Mesenchymal stem cell (in vitro differentiated cells and primary cell): ENCODE results near the gene SIGLEC1.

ENCODE experiments used
- DNase-seq: peaks from one replicate; pipeline ENCODE4 v3.0.0-alpha.2; 2013
- H2AFZ ChIP-seq: one replicate; pipeline ENCODE4 v1.6.1; 2013; ENCODE audit warnings: low read depth, mild to moderate bottlenecking, control low read depth, inconsistent platforms, low read length, moderate library complexity
- H2AK5ac ChIP-seq: 2 replicates; pipeline ENCODE4 v1.6.1; 2013; ENCODE audit warnings: low read length, moderate library complexity, mild to moderate bottlenecking, inconsistent platforms; ENCODE audit not compliant: severe bottlenecking
- H2BK120ac ChIP-seq: one replicate; pipeline ENCODE4 v1.6.1; 2013; ENCODE audit warnings: low read depth, mild to moderate bottlenecking, inconsistent platforms, low read length, moderate library complexity
- H2BK12ac ChIP-seq, 2 experiments: one replicate each; pipeline ENCODE4 v1.6.1; 2013; ENCODE audit warnings: inconsistent platforms in 2 of 2, low read length in 2 of 2, mild to moderate bottlenecking in 2 of 2, moderate library complexity in 2 of 2, control low read depth in 1 of 2
- H2BK15ac ChIP-seq: one replicate; pipeline ENCODE4 v1.6.1; 2013; ENCODE audit warnings: mild to moderate bottlenecking, low read depth, inconsistent platforms; ENCODE audit not compliant: poor library complexity, severe bottlenecking
- H2BK5ac ChIP-seq: 2 replicates; pipeline ENCODE4 v1.6.1; 2013; ENCODE audit warnings: low read depth, mild to moderate bottlenecking, low read length, control low read depth, inconsistent platforms; ENCODE audit not compliant: poor library complexity, severe bottlenecking
- H3K14ac ChIP-seq, 2 experiments: one replicate each; pipeline ENCODE4 v1.6.1; 2013; ENCODE audit warnings: inconsistent platforms in 2 of 2, low read length in 2 of 2, control low read depth in 1 of 2, mild to moderate bottlenecking in 1 of 2, moderate library complexity in 1 of 2
- H3K18ac ChIP-seq, 2 experiments: one replicate each; pipeline ENCODE4 v1.6.1; 2013; ENCODE audit warnings: inconsistent platforms in 2 of 2, low read length in 2 of 2, control low read depth in 1 of 2, low read depth in 1 of 2, mild to moderate bottlenecking in 1 of 2
- H3K23ac ChIP-seq, 2 experiments: one replicate each; pipeline ENCODE4 v1.6.1; 2013; ENCODE audit warnings: inconsistent platforms in 2 of 2, low read length in 2 of 2, mild to moderate bottlenecking in 2 of 2, moderate library complexity in 2 of 2, control low read depth in 1 of 2
- H3K27ac ChIP-seq: 2 replicates; pipeline ENCODE4 v1.5.1; 2013; ENCODE audit warnings: mild to moderate bottlenecking, moderate library complexity, low read length, control low read depth, inconsistent platforms; ENCODE audit not compliant: poor library complexity, severe bottlenecking
- H3K27me3 ChIP-seq, 2 experiments: 2 replicates each; pipeline versions ENCODE4 v1.6.1 to v1.7.0; 2013; ENCODE audit warnings: low read length in 2 of 2, mild to moderate bottlenecking in 2 of 2, moderate library complexity in 2 of 2, control low read depth in 1 of 2, inconsistent platforms in 1 of 2; ENCODE audit not compliant: control insufficient read depth in 1 of 2, insufficient read depth in 1 of 2
- H3K36me3 ChIP-seq, 2 experiments: 2 replicates each; pipeline versions ENCODE4 v1.6.1 to v1.7.0; 2013; ENCODE audit warnings: low read length in 2 of 2, control low read depth in 1 of 2, inconsistent platforms in 1 of 2, low read depth in 1 of 2, mild to moderate bottlenecking in 1 of 2; ENCODE audit not compliant: insufficient read depth in 2 of 2, control insufficient read depth in 1 of 2
- H3K4ac ChIP-seq, 2 experiments: one replicate each; pipeline ENCODE4 v1.6.1; 2013; ENCODE audit warnings: inconsistent platforms in 2 of 2, low read length in 2 of 2, mild to moderate bottlenecking in 2 of 2, moderate library complexity in 2 of 2, control low read depth in 1 of 2, low read depth in 1 of 2
- H3K4me1 ChIP-seq: 2 replicates; pipeline ENCODE4 v1.6.1; 2013; ENCODE audit warnings: low read depth, low read length, control low read depth; ENCODE audit not compliant: control insufficient read depth, insufficient read depth
- H3K4me2 ChIP-seq: 2 replicates; pipeline ENCODE4 v1.6.1; 2013; ENCODE audit warnings: low read length, mild to moderate bottlenecking, inconsistent platforms; ENCODE audit not compliant: poor library complexity, severe bottlenecking
- H3K4me3 ChIP-seq, 2 experiments: 2 replicates each; pipeline versions ENCODE4 v1.5.1 to v1.7.0; 2013; ENCODE audit warnings: low read length in 2 of 2, mild to moderate bottlenecking in 2 of 2, control low read depth in 1 of 2, low read depth in 1 of 2; ENCODE audit not compliant: insufficient read depth in 1 of 2
- H3K79me1 ChIP-seq: replicated peaks from 2 replicates; pipeline ENCODE4 v1.6.1; 2013; ENCODE audit warnings: mild to moderate bottlenecking, control low read depth, low read length, inconsistent platforms; ENCODE audit not compliant: poor library complexity, severe bottlenecking
- H3K9ac ChIP-seq: 2 replicates; pipeline ENCODE4 v1.7.0; 2013; ENCODE audit warnings: mild to moderate bottlenecking, low read length, moderate library complexity
- H3K9me3 ChIP-seq: 2 replicates; pipeline ENCODE4 v1.7.0; 2013; ENCODE audit warnings: mild to moderate bottlenecking, low read length; ENCODE audit not compliant: control insufficient read depth
- H4K8ac ChIP-seq: one replicate; pipeline ENCODE4 v1.6.1; 2013; ENCODE audit warnings: inconsistent platforms, mild to moderate bottlenecking, low read length, moderate library complexity
- H4K91ac ChIP-seq: one replicate; pipeline ENCODE4 v1.6.1; 2013; ENCODE audit warnings: mild to moderate bottlenecking, low read length, inconsistent platforms
- WGBS: methylation state at CpG from one replicate; pipeline ENCODE4 v1.1.7; 2013; ENCODE audit warnings: mixed read lengths; 5-methylcytosine and 5-hydroxymethylcytosine counted together

The SIGLEC1 gene

DNA sequence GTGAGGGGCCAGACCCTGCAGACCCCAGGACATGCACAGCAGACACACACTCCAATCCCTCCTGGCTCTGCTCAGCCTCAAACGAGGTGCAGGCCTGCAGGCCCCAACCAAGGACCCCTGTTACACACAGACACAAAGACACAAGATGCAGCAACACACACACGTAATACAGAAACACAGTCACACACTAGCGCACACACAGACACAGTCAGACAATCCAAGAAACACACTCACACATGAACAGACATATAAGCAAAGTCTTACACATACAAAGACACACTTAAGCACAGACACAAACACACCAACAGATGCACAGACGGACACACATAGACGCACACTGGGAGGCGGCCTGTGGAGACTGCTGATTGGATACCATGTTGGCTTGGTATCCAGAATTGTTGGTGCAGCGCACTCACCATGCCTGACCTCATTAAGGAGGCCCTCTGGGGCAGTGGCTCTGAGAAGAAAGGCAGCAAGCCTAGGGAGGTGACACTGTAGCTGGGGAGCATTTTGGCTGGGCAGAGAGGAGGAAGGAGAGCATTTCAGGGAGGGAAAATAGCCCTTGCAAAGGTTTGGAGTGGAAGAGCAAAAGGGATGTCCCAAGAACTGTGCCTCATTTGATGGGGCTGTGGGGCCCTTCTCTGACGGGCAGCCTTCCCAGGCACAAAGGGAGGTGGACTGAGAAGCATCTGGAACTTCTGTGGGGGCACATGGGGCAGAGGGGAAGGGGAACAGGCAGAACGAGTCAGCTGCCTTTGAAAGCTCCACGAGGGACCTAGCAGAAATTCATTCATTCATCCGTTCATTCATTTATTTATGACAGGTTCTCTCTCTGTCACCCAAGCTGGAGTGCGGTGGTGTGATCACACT is 18.6 kb upstream of the SIGLEC1 start:
- H3K14ac ChIP-seq: peak overlapping the region in 1 of 2 experiments; percentile 11
- H3K18ac ChIP-seq: no peak overlapping the region
- H4K8ac ChIP-seq: no peak overlapping the region
- H3K9me3 ChIP-seq: no peaks in the 10 kb centered on the region
- H3K36me3 ChIP-seq: no peaks in the 10 kb centered on the region
- no peak overlapping the region for H3K23ac ChIP-seq
- H2BK15ac ChIP-seq: no peak overlapping the region
- no peak overlapping the region for H3K4me3 ChIP-seq
- H3K79me1 ChIP-seq: no peaks in the 10 kb centered on the region
- H3K4ac ChIP-seq: no peak overlapping the region
- H2AFZ ChIP-seq: no peak overlapping the region
- no peak overlapping the region for H2AK5ac ChIP-seq
- 87% methylated on average over 12 of the region's 12 CpGs for WGBS
- peaks cover 6% of the 10 kb centered on the region for H3K4me1 ChIP-seq
- no peak overlapping the region for H2BK12ac ChIP-seq
- no peak for DNase-seq
- no peak overlapping the region for H3K9ac ChIP-seq
- H4K91ac ChIP-seq: no peak overlapping the region
- no peak overlapping the region for H2BK120ac ChIP-seq
- no peak overlapping the region for H3K27ac ChIP-seq
- peaks cover 32 to 67% of the 10 kb centered on the region in 2 experiments for H3K27me3 ChIP-seq
- no peak overlapping the region for H2BK5ac ChIP-seq
- no peak overlapping the region for H3K4me2 ChIP-seq

- Histone ChIP-seq H2BK5ac (no peak overlapping the region), H3K4ac (no peak overlapping the region), H2BK15ac (no peak overlapping the region), H3K4me1 (peaks cover 6% of the 10 kb centered on the region), H3K18ac (no peak overlapping the region), H3K27me3 (peaks cover 28 to 71% of the 10 kb centered on the region in 2 experiments), H3K9me3 (no peaks in the 10 kb centered on the region), H2AK5ac (no peak overlapping the region), H4K8ac (no peak overlapping the region), H3K4me3 (no peak overlapping the region), H2AFZ (no peak overlapping the region), H2BK120ac (no peak overlapping the region), H3K23ac (no peak overlapping the region), H3K79me1 (no peaks in the 10 kb centered on the region), H3K9ac (no peak overlapping the region), H4K91ac (no peak overlapping the region), H3K36me3 (no peaks in the 10 kb centered on the region), H3K14ac (no peak overlapping the region), H3K27ac (no peak overlapping the region), H2BK12ac (no peak overlapping the region), H3K4me2 (no peak overlapping the region)
- WGBS: 83% methylated on average over 8 of the region's 8 CpGs
- no peak for DNase-seq
These were observed 17.6 kb upstream of the SIGLEC1 start for GRCh38 chr20:3729811-3730540.

DNA sequence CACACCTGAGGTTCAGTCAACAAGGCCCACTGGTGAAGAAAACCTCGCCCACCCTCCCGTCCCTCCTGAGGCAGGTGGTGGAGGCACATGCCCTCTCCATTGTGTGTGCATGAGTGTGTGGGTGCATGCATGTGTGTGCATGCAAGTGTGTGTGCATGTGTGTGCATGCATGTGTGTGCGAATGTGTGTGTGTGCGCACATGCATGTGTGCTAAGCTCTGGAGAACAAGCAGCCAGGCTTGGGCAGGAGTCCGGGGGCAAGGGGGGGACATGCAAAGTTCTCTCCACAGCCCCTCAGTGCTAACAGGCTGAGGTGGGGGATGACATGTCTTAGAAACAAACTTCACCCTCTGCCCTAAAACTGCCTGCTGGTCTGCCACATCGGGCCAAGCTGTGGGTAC is 17.0 kb upstream of the SIGLEC1 start:
- WGBS: 92% methylated on average over 6 of the region's 6 CpGs
- Histone ChIP-seq H2BK15ac (no peak overlapping the region), H4K91ac (no peak overlapping the region), H3K9me3 (no peaks in the 10 kb centered on the region), H3K36me3 (no peaks in the 10 kb centered on the region), H3K18ac (no peak overlapping the region), H3K14ac (no peak overlapping the region), H3K27me3 (peaks cover 27 to 71% of the 10 kb centered on the region in 2 experiments), H2AFZ (no peak overlapping the region), H2BK5ac (no peak overlapping the region), H3K23ac (no peak overlapping the region), H3K9ac (no peak overlapping the region), H2BK120ac (no peak overlapping the region), H3K4me1 (peaks cover 6% of the 10 kb centered on the region), H3K27ac (no peak overlapping the region), H3K4me2 (no peak overlapping the region), H3K4me3 (no peak overlapping the region), H4K8ac (no peak overlapping the region), H3K4ac (no peak overlapping the region), H2AK5ac (no peak overlapping the region), H2BK12ac (no peak overlapping the region), H3K79me1 (no peaks in the 10 kb centered on the region)
- no peak for DNase-seq

GRCh38 chr20:3728876-3729275 is 16.5 kb upstream of the SIGLEC1 start:
- no peaks in the 10 kb centered on the region for H3K9me3 ChIP-seq
- H2AFZ ChIP-seq: no peak overlapping the region
- no peak overlapping the region for H3K27ac ChIP-seq
- H2BK12ac ChIP-seq: no peak overlapping the region
- 86% methylated on average over 3 of the region's 3 CpGs for WGBS
- no peak overlapping the region for H4K8ac ChIP-seq
- no peak overlapping the region for H3K4me3 ChIP-seq
- no peaks in the 10 kb centered on the region for H3K36me3 ChIP-seq
- peaks cover 22 to 67% of the 10 kb centered on the region in 2 experiments for H3K27me3 ChIP-seq
- no peak overlapping the region for H3K4me2 ChIP-seq
- H3K23ac ChIP-seq: no peak overlapping the region
- no peak overlapping the region for H3K18ac ChIP-seq
- no peak overlapping the region for H3K9ac ChIP-seq
- no peak overlapping the region for H2AK5ac ChIP-seq
- H2BK15ac ChIP-seq: no peak overlapping the region
- no peak overlapping the region for H3K14ac ChIP-seq
- H3K79me1 ChIP-seq: no peaks in the 10 kb centered on the region
- no peak overlapping the region for H2BK5ac ChIP-seq
- peaks cover 6% of the 10 kb centered on the region for H3K4me1 ChIP-seq
- DNase-seq: no peak
- H2BK120ac ChIP-seq: no peak overlapping the region
- H3K4ac ChIP-seq: no peak overlapping the region
- H4K91ac ChIP-seq: no peak overlapping the region
